ENCODE measurements around the gene POMT2.
"Not testable (repeated sequence)": the region's sequence is repeated elsewhere in the genome, so short reads cannot be mapped to it uniquely, and the experiment has no call there.

The POMT2 gene

GRCh38 chr14:77296906-77297305 is 23.8 kb downstream of the POMT2 start:
- no peak for DNase-seq (ENCODE audit: low read depth in 2 of 2)

DNA sequence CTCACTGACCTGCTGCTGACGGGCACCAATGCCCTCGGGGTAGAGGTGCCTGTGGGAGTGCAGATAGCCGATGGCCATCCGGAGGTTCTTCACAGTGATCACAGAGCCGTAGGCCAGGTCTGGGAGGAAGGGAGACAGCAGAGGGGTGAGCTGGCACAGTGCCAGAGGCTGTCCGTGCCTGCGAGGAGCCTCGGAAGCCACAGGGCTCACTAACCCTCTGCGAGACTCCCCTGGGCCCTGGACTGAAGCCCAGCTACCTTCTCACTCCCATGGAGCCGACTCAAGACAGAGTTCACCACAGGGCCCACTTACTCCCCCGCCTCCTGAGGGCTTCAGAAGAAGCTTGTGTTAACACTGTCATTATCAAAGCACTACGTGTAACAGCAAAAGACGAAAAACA is 24.5 kb downstream of the POMT2 start:
- no peak for DNase-seq (ENCODE audit: low read depth in 2 of 2)

DNA sequence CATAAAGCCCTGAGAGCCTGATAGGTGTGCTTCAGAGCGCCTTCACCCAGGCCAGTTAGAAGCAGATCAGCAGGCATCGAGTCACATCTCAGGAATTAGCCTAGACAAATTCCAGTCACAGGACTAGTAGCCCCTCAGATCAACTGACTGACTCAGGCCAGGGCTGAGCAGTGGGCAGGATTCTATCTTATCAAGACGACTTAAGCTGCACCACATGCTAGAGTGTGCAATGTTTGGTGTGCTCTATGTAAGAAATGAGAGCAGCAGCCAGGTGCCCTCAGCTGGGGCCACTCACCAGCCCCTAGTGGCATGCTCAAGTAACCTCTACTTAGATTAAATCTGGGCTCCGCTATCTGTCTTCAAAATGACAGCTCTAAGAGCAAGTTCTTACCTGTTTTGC is 30.0 kb downstream of the POMT2 start:
- DNase-seq (ENCODE audit: low read depth in 2 of 2): no peak

DNA sequence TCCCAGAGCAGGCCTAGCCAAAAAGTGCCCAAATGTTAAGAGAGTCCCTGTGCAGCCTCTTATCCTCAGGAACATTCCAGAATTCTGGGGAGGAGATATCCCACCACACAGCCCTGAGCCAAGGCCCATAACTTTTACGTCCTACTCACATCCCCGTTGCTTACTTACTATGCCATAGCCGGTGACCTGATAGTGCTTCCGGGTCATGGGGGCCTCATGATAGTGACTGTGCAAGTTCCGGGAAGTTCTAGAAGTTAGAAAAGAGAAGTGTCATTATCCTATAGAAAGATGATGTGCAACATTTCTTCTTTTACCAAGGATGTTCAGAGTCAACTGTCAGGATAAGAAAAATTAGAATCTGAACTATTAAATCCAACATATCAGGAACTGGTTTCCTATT is 34.1 kb downstream of the POMT2 start:
- no peak for DNase-seq (ENCODE audit: low read depth in 2 of 2)

DNA sequence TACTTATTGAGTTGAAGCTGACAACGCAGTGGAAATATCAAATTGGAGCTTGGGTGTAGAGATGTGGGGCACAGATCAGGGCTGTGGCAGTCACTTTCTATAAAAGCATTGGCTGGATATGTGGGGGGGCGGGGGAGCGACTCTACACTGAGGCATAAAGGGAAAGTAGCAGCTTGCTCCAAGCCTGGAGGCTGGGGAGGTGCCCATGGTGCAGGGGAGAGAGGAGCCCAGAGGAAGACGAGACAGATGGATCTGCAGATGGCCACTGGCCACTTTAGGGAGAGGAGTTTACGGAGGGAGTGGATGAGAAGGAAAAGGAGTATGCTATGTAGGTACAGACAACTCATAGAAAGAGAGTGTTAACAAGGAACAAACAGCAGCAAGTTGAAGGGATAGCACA is 36.2 kb downstream of the POMT2 start:
- DNase-seq (ENCODE audit: low read depth in 2 of 2): no peak

DNA sequence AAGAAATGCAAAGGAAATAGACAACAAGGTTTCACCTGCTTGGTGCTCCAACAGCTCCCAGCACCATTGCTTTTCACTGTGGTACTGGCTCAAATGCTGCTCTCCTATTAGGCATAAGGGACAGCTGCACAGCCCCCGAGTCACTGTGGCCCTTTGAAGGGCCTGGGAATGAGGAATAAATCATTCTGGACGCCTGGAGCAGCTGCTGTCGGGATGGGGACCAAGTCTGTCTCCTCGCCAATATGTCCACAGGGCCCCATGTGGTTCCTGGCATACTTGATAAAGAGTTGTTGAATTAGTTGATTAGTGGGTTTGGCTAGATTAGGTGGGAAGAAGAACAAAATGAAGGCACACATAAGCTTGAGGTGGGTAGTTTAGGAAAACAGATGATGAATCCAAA is 36.6 kb downstream of the POMT2 start:
- DNase-seq (ENCODE audit: low read depth in 2 of 2): no peak

DNA sequence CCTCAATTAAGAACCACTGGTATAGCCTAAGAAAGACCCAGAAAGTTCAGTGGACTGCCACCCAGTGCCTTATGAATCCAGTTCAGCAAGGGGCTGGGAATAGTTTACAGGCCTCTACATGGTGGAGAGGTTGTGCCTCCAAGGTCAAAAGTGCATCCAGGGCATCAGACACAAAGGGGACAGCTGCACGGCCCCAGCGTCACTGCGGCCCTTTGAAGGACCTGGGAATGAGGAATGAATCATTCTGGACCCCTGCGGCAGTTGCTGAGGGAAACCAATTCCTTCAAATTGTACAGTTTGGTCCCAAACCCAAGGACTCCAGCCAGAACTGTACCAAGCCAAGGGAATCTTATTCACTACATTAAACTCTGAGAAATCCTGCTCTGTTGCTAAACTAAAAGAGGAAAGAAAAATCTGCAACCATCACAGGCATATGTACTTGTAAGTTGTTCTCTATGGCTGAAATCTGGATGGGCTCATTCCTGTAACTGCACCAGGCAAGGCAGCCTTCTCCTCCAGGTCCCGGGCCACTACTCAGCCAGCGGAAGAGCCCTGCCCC is 38.8 kb downstream of the POMT2 start:
- DNase-seq (ENCODE audit: low read depth in 2 of 2): no peak

DNA sequence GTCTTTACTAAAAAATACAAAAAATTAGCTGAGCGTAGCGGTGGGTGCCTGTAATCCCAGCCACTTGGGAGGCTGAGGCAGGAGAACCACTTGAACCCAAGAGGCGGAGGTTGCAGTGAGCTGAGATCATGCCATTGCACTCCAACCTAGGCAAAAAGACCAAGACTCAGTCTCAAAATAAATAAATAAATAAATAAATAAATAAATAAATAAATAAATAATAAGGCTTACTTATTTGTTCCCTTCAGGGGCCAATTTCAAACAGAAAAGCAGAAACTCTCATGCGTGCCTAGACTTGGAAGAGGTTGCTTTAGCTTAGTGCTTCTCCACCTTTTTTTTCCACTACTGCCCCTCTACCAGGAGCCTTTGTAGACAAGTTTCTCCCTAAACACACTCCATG is 39.8 kb downstream of the POMT2 start:
- not testable (repeated sequence) for DNase-seq (ENCODE audit: low read depth in 2 of 2)

- no peak for DNase-seq (ENCODE audit: low read depth in 2 of 2)
Measured at GRCh38 chr14:77279719-77280118, 41.0 kb downstream of the POMT2 start.

- no peak for DNase-seq (ENCODE audit: low read depth in 2 of 2)
Measured at GRCh38 chr14:77278461-77279230, 42.0 kb downstream of the POMT2 start.

- DNase-seq (ENCODE audit: low read depth in 2 of 2): no peak
Measured at GRCh38 chr14:77276959-77277358, 43.7 kb downstream of the POMT2 start.

DNA sequence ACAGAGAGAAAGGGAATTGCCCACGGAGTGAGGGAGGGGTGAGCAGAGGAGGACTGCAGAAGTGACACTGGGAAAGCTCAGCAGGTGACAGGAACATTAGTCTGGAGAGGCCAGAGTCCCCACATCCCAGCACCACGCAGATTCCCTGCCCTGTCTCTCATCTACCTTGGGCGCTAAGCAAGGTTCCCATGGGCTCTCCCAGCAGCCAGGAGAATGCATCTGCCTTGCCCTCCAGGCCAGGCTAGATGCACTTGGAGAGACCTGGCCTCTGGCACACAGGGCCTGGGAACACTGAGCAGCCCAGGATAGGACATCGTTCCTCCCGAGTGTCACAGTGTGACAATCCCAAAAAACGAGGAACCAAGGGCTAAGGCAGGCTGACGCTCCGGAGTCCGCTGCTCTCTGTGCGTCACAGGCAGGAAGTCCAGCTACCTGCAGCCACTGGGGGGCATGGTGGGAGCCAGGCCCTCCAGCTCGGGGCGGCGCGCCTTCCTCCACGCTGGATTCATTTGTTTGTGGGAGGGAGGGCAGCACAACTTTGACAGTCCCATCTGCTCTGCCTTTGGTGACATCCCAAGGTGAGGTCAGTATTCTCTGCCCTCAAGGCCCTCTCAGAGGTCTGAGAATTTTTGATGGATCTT is 44.3 kb downstream of the POMT2 start:
- DNase-seq (ENCODE audit: low read depth in 2 of 2): no peak

DNA sequence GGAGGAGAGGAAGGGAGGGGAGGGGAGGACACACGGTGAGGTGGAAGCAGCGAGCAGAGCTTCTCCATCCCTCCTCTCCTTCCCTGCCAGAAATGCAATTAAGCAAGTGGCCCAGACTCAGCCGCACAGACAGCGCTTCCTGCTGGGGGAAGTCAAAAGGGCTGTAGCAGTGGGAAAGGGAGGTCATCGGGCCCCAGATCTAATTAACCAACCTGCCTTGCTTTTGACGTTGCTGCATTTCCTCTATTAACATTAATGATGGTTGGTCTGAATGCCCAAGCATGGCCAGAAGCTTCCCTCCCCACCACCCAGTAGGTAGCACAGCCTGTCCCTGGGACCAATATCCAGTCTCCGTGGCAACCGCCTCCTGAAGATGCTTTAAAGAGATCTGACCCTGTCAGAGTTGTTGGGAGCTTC is 45.1 kb downstream of the POMT2 start:
- DNase-seq (ENCODE audit: low read depth in 2 of 2): no peak

GRCh38 chr14:77275041-77275580 is 45.6 kb downstream of the POMT2 start:
- DNase-seq (ENCODE audit: low read depth in 2 of 2): no peak

GRCh38 chr14:77273796-77274195 is 46.9 kb downstream of the POMT2 start:
- no peak for DNase-seq (ENCODE audit: low read depth in 2 of 2)

DNA sequence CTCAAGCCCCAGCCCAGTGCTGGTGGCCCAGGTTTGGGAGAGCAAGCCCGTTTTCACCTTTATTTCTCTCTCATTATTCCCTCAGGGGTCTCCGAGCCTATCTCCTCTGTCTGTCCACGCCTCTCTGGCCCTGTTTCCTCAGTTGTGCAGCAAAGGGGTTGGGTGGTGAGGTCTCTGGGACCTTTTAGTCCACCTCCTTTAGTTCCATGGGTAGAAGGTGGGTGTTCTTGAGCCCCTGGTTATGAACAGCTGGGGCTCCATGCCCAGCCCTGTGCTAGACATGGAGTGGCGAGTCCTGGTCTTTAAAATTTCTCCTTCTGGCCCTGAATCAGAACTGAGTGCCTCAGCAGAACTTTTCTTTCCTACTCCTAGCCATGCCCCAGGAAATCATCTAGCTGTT is 48.4 kb downstream of the POMT2 start:
- DNase-seq (ENCODE audit: low read depth in 2 of 2): no peak

- DNase-seq (ENCODE audit: low read depth in 2 of 2): no peak
Measured at GRCh38 chr14:77271113-77271710, 49.5 kb downstream of the POMT2 start, which contains the start of gene NGB. TSS of gene NGB (minus strand) at chr14:77271206. CDS start at chr14:77270937, 269 bp downstream.

- no peak for DNase-seq (ENCODE audit: low read depth in 2 of 2)
Measured at GRCh38 chr14:77270361-77271112, 50.1 kb downstream of the POMT2 start.

- DNase-seq (ENCODE audit: low read depth in 2 of 2): no peak
Measured at GRCh38 chr14:77268989-77269600, 51.6 kb downstream of the POMT2 start.

- no peak for DNase-seq (ENCODE audit: low read depth in 2 of 2)
Measured at GRCh38 chr14:77267937-77268699, 52.6 kb downstream of the POMT2 start.

Data from stimulated activated CD4-positive, alpha-beta T cell treated with anti-CD3 and anti-CD28 coated beads, Interleukin-4, amount 100 ng/mL, for 48 hours (primary cell).